CD4-positive, alpha-beta T cell treated with Interleukin-4 for 1 hour (primary cell): Measurements from ENCODE around the gene DIAPH3.

Experiments used
- DNase-seq, 2 donors: peaks; one replicate each; pipeline ENCODE4 v3.0.0-alpha.2; 2020 to 2022

DIAPH3 gene

DNA sequence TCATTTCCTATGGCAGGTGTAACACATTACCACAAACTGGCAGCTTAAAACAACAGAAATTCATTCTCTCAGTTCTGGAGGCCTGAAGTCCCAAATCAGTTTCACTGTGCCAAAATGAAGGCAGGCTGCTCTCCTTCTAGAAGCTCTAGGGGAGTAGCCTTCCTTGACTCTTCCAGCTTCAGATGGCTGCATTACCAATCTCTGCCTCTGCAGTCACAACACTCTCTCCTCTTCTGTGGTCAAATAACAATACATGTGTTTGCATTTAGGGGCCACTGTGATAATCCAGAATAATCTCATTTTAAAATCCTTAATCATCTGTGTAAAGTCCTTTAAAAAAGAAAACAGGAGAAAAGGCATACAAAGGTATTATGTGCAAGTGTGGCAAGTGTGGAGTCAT lies 7.8 kb downstream of the DIAPH3 start:
- no peak for DNase-seq

DNA sequence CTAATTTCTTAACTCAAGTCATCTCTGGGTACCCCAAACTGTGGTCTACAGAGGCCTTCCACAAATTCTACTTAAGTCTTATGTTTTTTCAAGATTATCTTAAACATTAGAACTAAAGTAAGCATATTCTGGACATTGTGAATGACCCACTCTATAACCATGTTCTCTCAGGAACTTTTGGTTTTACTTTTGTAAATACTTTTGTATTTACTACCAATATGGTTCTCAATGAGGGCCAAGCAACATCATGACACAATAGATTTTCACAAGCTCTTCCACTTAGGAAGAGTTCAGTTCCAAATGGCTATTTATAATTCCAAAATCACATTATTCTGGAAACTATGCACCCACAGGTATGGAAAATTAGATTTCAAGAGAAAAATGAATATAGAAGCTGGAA lies 10.8 kb downstream of the DIAPH3 start:
- DNase-seq = no peak

DNA sequence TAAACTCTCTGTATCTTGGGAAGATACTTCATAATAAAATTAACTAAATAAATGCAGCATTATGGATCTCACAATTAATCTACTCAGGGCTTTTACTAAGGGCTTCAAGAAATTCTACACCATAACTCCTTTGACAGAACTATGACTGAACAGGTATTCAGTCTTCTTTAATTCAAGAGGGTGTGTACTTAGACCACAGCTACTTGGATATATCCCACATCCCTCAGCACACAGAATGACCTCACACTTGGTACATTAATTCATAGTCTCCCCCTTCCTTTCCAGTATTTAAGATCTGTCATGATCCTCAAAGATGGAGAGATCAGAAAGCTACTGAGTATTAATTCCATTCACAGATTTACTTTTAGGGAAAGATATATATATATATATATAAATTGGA lies 11.6 kb downstream of the DIAPH3 start:
- DNase-seq = no peak

DNA sequence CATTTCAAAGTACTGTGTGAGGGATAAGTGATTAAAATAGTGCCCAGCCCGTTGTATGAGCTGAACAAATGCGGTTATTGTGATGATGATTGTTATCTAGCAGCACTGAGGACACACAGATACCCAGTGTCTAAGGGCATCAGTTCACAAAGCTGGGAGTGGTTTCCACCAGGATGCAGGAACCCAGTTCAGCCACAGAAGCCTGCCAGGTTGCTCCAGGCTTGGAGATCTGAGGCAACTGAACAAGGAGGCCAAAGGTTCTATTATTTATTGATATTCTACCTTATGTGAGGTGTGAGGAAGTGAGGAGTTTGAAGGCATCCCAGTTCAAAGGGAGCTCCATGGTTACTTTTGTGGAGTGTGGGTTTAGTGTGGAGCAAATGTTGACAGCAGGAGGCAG lies 13.2 kb downstream of the DIAPH3 start:
- DNase-seq = no peak

DNA sequence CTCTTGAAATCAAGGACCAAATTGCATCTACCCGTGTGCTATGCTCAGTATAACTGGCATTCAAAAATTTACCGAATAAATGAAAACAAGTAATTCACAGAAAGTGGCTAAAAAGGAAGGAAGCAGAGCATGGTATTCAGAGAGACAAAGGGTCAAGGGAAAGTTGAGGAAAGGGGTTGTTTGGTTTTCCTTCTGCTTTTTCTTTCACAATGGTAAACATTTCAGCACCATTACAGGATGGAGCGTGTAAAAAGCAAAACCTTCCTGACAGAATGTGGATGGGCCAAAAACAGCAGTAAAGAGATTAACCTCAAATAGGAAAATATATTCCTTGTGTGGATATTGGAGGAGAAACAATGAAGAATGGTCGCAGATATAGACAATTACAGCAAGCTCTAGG lies 14.8 kb downstream of the DIAPH3 start:
- DNase-seq = no peak

DNA sequence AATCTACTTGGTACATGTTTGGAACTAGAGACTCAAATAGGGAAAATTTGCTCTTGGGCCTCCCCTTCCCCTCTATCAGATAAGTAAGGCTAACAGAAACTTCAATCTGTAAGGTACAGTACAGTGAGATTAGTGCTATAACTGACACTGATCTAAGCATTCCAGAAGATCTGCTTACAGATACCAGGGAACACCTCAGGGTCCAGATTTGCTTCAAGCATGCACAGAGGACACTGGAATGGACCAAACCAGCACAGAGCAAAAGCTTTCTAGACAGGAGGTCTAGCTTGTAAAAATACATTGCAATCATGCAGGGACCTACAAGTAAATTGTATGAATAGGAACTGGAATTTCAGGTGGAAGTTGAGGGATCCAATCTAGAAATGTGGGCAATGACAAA lies 16.4 kb downstream of the DIAPH3 start:
- no peak for DNase-seq

DNA sequence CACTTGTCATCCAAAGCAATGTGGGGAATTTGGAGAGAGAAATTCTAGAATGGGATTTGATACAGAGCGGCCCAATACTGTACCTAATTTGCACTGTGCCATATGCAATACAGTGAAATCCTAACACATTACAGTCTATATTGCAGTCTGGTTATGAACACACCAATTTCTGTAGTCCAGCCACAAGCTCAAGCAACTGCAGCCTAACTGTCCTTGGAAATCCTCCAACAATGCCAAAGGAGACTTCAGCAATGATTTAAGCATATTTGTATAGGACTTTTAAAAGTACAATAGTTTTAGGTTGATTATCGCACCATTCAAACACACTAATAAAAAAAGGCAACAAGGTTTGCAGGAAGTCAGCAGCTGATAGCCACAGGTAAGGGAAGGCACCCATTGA lies 17.3 kb downstream of the DIAPH3 start:
- DNase-seq = no peak

DNA sequence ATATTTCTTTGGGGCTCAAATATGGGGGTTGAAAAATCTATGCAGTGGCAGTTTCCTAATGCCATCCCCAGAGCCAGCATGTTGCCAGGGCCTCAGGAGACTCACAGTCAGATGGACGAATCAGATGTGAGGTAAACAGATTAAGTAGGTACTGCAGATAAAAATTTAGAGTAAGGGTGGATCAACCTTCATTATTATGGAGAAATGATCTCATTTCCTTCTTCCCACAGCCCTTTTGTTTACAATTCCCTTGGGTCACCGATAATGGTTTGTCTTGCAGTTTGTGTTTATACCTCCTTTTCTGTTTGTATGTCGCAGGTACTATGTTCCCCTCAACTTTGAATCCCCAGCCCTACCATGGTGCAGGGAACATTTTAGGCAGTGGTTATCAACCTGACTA lies 20.0 kb downstream of the DIAPH3 start:
- no peak for DNase-seq

DNA sequence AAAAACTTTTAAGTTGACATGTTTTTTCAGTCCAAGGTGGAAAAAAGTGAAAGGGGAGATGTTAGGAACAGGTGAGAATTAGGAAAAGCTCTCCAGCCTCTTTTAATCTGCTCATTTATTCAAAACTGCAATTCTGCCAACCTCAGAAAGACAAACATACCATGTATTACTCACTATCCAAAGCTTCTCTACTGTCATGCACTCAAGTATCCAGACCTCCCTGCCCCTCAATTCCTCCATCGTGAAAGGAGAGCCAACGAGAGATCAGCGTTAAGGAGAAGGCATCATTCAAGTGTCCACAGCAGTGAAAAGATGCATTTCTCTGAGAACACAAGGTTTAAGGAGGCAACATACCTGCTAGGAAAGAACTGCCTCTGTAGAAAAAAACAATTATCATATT lies 24.5 kb downstream of the DIAPH3 start:
- no peak for DNase-seq

DNA sequence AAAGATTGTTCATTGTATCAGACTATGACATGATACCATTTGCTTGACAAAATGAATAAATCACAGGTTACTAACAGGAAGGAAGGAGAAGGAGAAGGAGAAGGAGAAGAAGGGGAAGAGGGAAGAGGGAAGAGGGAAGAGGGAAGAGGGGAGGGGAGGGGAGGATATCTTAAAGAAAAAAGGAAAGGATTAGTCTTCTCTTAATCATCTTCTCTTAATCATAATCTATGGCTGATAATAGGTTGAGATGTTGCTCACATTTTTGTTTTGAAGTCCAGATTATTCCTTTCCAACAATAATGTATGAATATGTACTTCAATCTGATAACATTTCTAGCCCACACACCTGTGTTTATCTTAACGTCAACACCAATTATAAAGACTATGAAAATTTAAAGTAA lies 25.1 kb downstream of the DIAPH3 start:
- DNase-seq = no peak

DNA sequence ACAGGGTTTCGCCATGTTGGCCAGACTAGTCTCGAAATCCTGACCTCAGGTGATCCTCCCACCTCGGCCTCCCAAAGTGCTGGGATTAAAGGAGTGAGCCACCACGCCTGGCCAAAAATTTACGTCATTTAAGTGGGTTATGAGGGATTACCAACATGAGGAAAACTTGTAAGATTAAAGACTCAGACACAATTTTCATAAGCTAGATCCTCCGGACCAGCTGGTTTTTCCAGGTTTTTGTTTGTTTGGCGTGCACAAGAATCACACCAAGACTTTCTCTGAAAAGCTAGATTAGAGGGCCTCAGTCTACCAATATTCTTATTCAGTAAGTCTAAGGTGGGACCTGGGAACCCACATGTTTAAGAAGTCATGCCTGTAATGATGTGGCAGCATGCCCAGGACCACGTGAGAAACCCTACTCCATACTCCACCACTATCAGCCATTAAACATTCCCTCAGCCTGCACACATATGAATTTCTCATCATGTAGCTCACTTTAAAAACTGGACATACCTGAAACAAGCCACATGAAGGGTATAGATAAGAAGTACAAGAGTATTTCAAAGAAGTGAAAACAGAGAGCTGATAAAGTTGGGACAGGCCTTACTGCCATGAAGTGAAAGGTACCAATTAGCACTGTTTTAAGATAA lies 25.7 kb downstream of the DIAPH3 start:
- DNase-seq = no peak

DNA sequence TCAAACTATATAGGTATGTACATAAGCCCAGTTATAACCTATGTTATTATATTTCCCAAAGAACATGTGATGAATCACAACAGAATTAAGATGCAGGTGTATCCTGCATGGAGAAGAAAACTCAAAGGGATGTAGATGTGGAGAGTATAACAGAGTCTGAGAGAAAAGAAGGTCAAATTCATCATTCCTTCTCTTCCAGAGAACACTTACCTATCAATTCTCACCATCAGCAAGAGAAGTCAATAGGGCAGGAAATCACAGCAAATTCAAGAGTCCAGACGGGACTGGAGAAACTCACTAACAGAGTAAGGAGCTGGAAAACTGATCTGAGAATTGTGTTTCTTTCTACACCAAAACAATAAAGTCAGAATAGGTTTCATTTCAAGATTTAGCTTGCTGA lies 28.4 kb downstream of the DIAPH3 start:
- DNase-seq = no peak

DNA sequence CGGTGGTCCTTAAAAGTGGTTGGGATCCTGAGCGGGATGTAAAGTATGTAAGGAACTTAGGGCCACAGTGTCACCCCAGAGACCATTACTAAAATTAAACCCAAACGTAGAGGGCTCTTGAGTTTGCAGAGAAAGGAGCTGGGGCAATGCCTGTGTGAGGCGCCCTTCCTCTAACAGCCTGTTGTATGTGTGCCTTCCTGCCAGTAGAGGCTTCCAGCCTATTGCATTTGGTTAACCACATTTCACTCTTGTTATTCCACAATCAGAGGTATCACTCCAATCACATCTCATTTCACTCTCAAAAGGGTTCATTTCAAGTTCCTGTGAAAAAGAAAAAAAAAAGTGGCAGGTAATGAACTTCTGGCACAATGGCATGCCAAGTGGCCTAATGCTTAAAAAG lies 29.4 kb downstream of the DIAPH3 start:
- peak in 1 of 2 donors; percentile 7 for DNase-seq

DNA sequence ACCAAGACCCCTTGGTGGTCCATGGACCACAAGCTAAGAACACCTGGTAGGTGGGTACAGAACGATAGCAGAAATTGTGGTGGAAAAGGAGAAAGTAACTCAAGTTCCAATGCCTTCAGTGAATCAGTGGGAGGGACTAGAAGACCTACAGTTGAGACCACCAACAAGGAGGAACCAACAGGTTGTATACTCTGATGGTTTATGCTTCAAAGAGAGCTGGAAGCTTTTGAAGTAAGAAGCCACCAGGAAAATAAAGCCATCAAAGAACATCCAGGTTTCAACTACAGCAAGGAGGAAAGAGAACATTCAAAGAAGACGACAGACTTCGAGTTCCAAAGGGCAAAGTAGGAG lies 42.4 kb downstream of the DIAPH3 start:
- no peak for DNase-seq

DNA sequence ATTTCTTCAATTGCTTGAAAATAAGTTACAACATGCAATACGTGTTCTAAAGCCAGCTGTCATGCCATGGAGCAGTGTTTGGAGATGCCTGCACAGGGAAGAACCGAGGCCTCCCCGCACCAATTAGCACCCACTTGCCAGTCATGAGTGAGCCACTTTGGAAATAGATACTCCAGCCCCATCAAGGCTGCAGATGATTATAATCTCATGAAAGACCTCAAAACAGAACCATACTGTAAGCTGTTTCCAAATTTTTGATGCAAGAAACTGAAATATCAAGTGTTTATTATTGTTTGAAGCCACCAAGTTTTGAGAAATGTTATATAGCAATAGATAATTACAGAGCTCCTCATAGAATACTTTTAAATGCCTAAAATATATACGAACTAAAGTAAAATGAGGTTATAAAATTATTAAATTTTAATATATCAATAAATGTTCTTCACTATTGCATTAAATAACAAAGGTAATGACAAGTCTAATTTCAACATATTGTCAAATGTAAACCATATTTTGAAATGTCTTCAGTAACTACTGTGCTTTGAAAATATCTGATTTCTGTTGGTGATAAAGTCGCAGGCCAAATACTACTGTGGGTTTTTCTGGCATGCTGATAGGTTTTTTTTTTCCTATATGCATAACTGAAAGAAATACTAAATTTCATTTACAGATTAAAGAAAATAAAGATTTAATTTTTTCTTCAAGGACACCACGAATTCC lies 43.0 kb downstream of the DIAPH3 start:
- DNase-seq = no peak

DNA sequence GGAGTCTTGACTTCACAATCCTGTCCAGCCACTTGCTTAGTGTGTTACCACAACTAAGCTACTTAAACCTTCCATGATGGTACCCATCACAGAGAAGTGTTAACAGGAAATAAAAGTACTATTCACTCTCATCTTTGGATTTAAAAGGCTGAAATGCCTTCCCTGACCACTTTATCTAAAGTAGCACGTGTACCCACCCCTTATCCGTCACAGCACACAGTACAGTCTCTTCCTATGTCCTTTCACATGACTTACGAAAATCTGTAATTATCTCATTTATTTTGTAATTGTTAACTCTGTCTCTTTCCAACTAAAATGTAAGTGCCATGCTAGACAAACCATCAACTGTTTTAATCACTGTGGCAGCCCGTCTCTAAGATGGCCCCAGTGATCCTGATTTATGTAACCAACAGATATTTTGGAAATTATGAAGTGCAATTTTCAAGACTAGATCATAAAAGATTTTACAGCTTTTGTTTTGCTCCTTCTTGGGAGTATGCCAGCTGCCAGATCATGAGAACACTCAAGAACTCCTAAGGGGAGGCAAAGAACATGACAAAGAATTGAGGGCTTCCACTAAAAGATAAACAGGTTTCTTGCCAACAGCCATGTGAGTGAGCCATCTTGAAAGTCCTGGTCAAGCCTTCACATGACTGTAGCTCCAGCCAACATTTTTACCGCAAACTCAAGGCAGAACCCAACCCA lies 44.9 kb downstream of the DIAPH3 start:
- no peak for DNase-seq

DNA sequence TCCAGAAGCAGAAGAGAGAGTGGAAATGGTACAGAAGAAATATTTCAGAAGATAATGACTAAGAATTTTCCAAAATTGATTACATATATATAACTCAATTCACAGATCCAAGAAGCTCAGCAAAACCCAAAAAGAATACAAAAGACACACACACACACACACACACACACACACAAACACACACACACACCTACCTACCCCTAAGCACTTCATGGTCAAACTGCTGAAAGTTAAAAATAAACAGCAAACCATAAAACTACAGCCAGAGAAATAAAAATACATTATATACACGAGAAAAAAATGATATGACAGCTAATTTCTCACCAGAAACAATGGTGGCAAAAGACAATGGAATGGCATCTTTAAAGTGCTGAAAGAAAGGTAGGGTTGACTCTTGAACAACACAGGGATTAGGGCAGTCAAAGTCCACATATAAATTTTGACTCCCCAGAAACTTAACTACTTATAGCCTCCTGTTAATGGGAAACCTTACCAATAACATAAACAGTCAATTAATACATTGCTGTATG lies 49.2 kb downstream of the DIAPH3 start:
- no peak for DNase-seq

DNA sequence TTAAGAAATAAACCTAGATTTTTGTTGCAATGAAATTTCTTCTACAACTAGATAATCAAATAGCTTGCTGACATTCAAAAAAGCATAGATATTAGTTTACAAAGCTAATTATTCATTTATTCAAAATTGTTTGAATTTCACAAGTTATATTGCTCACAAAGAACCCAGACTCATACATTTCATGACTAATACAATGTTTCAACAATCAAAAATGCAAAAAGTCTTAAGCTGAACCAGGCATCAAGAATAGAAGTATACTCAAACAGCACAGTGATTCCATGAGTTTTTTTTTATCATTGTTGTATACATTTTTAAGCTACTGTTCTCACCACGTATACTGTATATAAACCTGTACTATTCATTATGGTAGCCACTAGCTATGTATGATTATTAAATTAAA lies 51.0 kb downstream of the DIAPH3 start:
- no peak for DNase-seq

DNA sequence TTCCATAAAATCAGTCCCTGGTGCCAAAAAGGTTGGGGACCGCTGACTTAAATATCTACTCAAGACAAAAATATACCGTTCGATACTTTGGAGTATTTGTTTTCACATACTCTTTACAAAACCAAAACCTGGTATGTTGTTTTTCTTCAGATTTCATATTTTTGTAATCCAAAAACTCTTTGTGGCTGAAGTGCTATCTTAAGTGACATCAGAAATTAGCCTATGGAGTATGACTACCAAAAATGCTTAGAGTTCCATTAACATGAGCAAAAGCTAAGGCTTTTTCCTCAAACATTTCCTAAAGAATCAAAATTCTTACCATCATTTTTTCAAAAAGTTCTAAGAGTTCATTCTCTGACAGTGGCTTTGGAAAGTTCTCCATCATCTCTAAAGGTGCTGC lies 52.0 kb downstream of the DIAPH3 start:
- DNase-seq = no peak

DNA sequence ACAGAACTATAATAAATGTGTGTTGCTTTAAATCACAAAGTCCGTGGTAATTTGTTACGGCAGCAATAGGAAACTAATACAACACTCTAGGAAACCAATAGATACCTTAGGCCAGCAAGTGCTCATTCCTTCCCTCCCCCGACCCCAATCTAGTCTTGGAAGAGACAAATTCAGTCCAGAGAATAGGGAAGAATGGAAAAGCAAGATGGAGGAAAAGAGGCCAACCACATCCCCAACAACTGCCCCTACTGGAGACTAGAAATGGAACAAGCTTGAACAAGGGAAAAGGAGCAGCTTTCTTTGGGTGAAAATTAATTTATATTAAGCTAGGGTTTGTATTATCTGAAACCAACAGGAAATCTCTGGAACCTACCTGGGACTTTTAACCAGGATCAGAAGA lies 54.4 kb downstream of the DIAPH3 start:
- DNase-seq = no peak

DNA sequence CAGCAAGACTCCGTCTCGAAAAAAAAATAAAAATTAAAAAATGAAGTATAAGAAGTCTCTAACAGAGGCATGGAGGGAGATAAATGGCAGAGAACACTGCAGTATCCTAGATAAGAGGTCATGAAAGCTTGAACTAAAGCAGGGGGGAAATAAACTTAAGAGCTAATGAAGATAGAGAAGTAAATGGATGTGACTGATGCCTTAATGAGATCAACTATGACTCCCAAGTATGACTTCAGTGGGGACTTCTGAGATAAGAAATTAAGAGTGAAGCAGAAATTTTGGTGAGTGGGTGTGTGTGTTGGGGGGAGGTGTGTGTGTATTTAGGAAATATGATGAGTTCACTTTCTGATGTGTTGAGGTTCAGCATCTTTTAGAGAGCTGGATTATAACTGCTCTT lies 55.1 kb downstream of the DIAPH3 start:
- no peak for DNase-seq

DNA sequence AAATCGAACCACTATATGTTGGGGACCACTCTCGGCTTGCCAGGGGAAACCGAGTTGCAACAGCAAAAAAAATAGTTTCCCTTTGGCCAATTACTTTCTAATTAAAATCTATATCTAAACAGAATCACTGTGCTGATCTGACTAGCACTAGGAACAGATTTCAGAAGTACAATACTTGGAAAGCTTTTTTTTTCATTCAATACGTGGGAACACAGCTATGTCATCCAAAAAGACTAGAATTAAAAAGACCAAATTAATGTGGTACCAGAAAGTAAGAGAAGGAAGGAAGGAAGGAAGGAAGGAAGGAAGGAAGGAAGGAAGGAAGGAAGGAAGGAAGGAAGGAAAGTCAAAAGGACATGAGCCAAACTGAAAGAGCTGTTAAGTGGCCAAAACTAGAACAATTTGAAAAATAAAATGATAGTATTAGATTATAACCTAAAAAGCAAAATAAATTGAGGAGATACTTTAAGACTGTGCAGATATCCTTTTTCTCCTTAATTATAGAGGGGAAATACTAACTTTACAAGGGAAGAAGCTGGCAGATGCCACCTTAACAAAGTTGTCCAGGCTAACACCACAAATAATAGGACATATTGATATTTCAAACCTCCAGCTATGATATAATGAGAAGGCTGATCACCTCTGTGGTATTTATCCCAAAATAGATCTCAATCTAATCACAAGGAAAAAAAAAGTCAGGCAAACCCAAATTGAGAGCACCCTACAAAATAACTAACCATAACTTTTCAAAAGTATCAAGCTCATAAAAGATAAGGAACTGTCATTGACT lies 63.9 kb downstream of the DIAPH3 start:
- no peak for DNase-seq

DNA sequence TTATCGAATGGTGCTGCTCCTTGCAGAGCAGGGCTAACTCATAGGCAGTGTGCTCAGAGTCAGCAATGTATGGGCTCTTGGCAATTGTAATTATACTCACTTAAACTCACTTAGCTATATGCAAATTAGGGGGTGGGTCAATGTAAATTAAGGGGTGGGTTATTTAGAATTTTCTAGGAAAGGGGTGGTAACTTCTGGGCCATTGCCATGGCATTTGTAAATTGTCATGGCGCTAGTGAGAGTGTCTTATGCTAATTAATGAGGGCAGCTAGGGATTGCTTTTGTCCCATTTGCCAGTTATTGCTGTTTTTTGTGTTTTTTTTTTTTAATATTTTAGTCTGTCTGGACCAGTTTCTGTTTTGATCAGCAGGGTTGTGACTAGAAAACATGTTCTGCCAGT lies 68.4 kb downstream of the DIAPH3 start:
- no peak for DNase-seq
